Activated naive CD8-positive, alpha-beta T cell treated with anti-CD3 and anti-CD28 coated beads for 36 hours (primary cell): ENCODE data around the gene MTRR. TPM values are rescaled to one million over a fixed set of nuclear protein-coding genes. Genes with fewer than 3 reads are reported as not detected.
A peak's percentile ranks its signal among the peaks of the same experiment; 100 is the strongest.
"Not testable (repeated sequence)": the region's sequence is repeated elsewhere in the genome, so short reads cannot be mapped to it uniquely, and the experiment has no call there.

ENCODE experiments used
- DNase-seq: peaks from one replicate; pipeline ENCODE4 v3.0.0; 2021
- H3K27ac Mint-ChIP-seq: one replicate; pipeline ENCODE4 v1.8.0; 2022; ENCODE audit warnings: mild to moderate bottlenecking, moderate library complexity, mixed read lengths
- H3K27me3 Mint-ChIP-seq: one replicate; pipeline ENCODE4 v1.8.0; 2022; ENCODE audit warnings: mild to moderate bottlenecking, mixed read lengths
- H3K36me3 Mint-ChIP-seq: one replicate; pipeline ENCODE4 v1.8.0; 2021; ENCODE audit warnings: mild to moderate bottlenecking, mixed read lengths
- H3K4me1 Mint-ChIP-seq: one replicate; pipeline ENCODE4 v1.8.0; 2021; ENCODE audit warnings: mixed read lengths
- H3K4me3 Mint-ChIP-seq: one replicate; pipeline ENCODE4 v1.8.0; 2022; ENCODE audit warnings: mild to moderate bottlenecking, moderate library complexity, mixed read lengths
- H3K9me3 Mint-ChIP-seq: one replicate; pipeline ENCODE4 v1.8.0; 2022; ENCODE audit warnings: mixed read lengths
- total RNA-seq, 2 experiments: library from RNA; stranded (reverse); gene quantifications; one replicate each; pipeline ENCODE4 v1.2.3, GENCODE V29; 2021

Gene MTRR
- total RNA-seq, 2 experiments from 2014 or later: 54.1 to 67.2 TPM

GRCh38 chr5:7897014-7897600 lies 28.2 kb downstream of the MTRR start:
- Mint-ChIP-seq H3K27me3 (no peaks in the 10 kb centered on the region), H3K4me3 (no peak overlapping the region), H3K4me1 (peaks cover 10% of the 10 kb centered on the region), H3K36me3 (peaks cover 61% of the 10 kb centered on the region), H3K27ac (no peak overlapping the region), H3K9me3 (no peaks in the 10 kb centered on the region)
- DNase-seq: peak; percentile 10

GRCh38 chr5:7902201-7902600 lies 33.3 kb downstream of the MTRR start:
- H3K4me3 Mint-ChIP-seq: no peak overlapping the region
- H3K4me1 Mint-ChIP-seq: peaks cover 9% of the 10 kb centered on the region
- H3K36me3 Mint-ChIP-seq: peaks cover 70% of the 10 kb centered on the region
- no peak for DNase-seq
- no peaks in the 10 kb centered on the region for H3K27me3 Mint-ChIP-seq
- no peak overlapping the region for H3K27ac Mint-ChIP-seq
- peaks cover 4% of the 10 kb centered on the region for H3K9me3 Mint-ChIP-seq

DNA sequence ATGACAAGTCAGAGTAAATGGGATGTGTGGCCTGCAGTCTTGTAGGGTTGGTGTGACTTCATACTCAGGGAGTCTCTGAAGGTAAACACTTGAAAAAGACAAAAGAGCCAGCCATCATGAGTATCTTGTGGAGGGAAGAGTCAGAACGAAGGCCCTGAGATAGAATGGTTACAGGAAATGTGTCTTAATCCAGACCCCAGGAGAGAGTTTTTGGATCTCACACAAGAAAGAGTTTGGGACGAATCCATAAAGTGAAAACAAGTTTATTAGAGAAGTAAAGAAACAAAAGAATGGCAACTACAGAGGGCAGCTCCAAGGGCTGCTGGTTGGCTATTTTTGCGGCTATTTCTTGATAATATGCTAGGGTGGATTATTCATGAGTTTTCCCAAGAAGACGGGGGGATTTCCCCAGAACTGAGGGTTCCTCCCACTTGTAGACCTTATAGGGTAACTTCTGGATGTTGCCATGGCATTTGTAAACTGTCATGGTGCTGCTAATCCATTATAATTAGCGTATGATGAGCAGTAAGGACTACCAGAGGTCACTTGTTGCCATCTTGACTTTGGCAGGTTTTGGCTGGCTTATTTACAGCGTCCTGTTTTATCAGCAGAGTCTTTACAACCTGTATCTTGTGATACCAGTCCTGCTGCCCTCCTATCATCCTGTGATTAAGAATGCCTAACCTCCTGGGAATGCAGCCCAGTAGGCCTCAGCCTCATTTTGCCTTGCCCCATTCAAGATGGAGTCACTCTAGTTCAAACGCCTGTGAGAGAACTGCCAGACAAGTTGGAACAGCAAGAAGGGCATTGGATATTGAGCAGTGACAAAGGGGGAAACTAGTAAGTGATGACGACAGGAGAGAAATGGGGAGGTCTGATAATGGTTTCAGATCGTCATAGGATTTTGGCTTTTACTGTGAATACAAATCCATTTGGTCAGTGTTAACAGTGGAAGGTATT lies 34.0 kb downstream of the MTRR start:
- peaks cover 9% of the 10 kb centered on the region for H3K4me1 Mint-ChIP-seq
- DNase-seq: no peak
- H3K36me3 Mint-ChIP-seq: peaks cover 73% of the 10 kb centered on the region
- H3K27ac Mint-ChIP-seq: no peak overlapping the region
- H3K27me3 Mint-ChIP-seq: no peaks in the 10 kb centered on the region
- no peak overlapping the region for H3K4me3 Mint-ChIP-seq
- peaks cover 9% of the 10 kb centered on the region for H3K9me3 Mint-ChIP-seq

- Mint-ChIP-seq H3K4me3 (no peak overlapping the region), H3K36me3 (peaks cover 76% of the 10 kb centered on the region), H3K27ac (peak overlapping the region; percentile 13), H3K4me1 (peaks cover 9% of the 10 kb centered on the region), H3K27me3 (no peaks in the 10 kb centered on the region), H3K9me3 (peaks cover 19% of the 10 kb centered on the region)
- no peak for DNase-seq
Observed at GRCh38 chr5:7904170-7904569, 35.2 kb downstream of the MTRR start.

GRCh38 chr5:7907612-7908011 lies 38.7 kb downstream of the MTRR start:
- no peaks in the 10 kb centered on the region for H3K27me3 Mint-ChIP-seq
- H3K27ac Mint-ChIP-seq: no peak overlapping the region
- no peak overlapping the region for H3K4me3 Mint-ChIP-seq
- peaks cover 82% of the 10 kb centered on the region for H3K36me3 Mint-ChIP-seq
- H3K9me3 Mint-ChIP-seq: peaks cover 27% of the 10 kb centered on the region
- no peak for DNase-seq
- H3K4me1 Mint-ChIP-seq: peaks cover 6% of the 10 kb centered on the region

DNA sequence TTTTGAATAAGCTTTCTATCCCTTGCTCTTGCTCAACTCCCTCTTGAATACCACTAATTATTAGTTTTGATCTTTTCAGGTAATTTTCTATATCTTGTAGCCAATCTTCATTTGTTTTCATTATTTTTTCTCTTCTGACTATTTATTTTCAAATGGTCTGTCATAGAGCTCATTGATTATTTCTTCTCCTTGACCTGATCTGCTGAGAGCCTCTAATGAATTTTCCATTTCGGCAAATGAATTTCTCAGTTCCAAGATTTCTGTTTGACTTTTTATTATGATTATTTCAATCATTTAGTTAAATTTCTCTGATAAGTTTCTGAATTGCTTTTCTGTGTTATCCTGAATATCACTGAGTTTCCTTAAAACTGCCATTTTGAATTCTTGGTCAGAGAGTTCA lies 39.4 kb downstream of the MTRR start:
- Mint-ChIP-seq H3K27me3 (no peaks in the 10 kb centered on the region), H3K4me3 (no peak overlapping the region), H3K4me1 (peaks cover 6% of the 10 kb centered on the region), H3K27ac (no peak overlapping the region), H3K36me3 (peaks cover 82% of the 10 kb centered on the region), H3K9me3 (peaks cover 33% of the 10 kb centered on the region)
- no peak for DNase-seq

- H3K4me3 Mint-ChIP-seq: no peak overlapping the region
Observed at GRCh38 chr5:7910738-7911428, 41.9 kb downstream of the MTRR start.

GRCh38 chr5:7911429-7911771 lies 42.5 kb downstream of the MTRR start:
- Mint-ChIP-seq H3K36me3 (peaks cover 57% of the 10 kb centered on the region), H3K9me3 (peaks cover 33% of the 10 kb centered on the region)
- not testable (repeated sequence) for H3K27ac Mint-ChIP-seq, DNase-seq, H3K4me1 Mint-ChIP-seq, H3K4me3 Mint-ChIP-seq, H3K27me3 Mint-ChIP-seq

More at GRCh38 chr5:7910738-7911428, 41.9 kb downstream of the MTRR start:
- H3K27me3 Mint-ChIP-seq: no peaks in the 10 kb centered on the region
- no peak for DNase-seq
- peaks cover 33% of the 10 kb centered on the region for H3K9me3 Mint-ChIP-seq
- no peaks in the 10 kb centered on the region for H3K4me1 Mint-ChIP-seq
- H3K27ac Mint-ChIP-seq: no peak overlapping the region
- peaks cover 59% of the 10 kb centered on the region for H3K36me3 Mint-ChIP-seq

DNA sequence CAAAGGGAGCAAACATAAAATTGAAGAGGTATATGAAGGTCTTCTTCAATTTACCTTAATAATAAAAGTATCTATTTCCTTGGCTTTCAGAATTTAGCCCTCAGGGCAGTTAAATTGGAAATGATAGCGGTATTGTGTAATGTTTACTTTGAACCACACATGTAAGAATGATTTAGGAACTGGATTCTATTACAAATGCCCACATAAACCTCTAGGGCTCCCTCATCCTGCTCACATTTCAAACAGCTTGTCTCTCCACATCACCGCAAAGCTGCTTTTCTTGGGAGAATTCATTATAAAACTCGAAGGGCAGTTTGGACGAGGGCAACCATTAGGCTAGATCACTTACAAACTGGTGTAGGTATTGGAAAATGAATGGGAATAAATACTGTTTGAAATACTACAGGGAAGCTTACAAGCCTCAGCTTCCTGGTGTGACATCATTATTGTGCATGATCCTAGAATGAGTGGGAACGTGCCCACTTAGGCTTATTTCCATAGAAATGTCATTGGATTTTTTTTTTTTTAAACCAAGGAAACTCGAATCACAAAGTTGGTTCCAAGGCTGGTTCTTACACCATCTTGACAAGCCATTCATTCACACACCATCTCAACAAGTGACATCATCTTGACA lies 47.3 kb downstream of the MTRR start:
- peaks cover 4% of the 10 kb centered on the region for H3K27me3 Mint-ChIP-seq

GRCh38 chr5:7917130-7918123 lies 48.5 kb downstream of the MTRR start:
- Mint-ChIP-seq H3K27ac (no peak overlapping the region), H3K4me1 (no peaks in the 10 kb centered on the region), H3K36me3 (peaks cover 7% of the 10 kb centered on the region), H3K27me3 (peaks cover 10% of the 10 kb centered on the region), H3K9me3 (peaks cover 7% of the 10 kb centered on the region), H3K4me3 (no peak overlapping the region)
- no peak for DNase-seq

More for the DNA sequence above, 47.3 kb downstream of the MTRR start:
- no peak for DNase-seq
- Mint-ChIP-seq H3K27ac (no peak overlapping the region), H3K4me3 (no peak overlapping the region), H3K4me1 (no peaks in the 10 kb centered on the region), H3K36me3 (peaks cover 17% of the 10 kb centered on the region), H3K9me3 (peaks cover 11% of the 10 kb centered on the region)

DNA sequence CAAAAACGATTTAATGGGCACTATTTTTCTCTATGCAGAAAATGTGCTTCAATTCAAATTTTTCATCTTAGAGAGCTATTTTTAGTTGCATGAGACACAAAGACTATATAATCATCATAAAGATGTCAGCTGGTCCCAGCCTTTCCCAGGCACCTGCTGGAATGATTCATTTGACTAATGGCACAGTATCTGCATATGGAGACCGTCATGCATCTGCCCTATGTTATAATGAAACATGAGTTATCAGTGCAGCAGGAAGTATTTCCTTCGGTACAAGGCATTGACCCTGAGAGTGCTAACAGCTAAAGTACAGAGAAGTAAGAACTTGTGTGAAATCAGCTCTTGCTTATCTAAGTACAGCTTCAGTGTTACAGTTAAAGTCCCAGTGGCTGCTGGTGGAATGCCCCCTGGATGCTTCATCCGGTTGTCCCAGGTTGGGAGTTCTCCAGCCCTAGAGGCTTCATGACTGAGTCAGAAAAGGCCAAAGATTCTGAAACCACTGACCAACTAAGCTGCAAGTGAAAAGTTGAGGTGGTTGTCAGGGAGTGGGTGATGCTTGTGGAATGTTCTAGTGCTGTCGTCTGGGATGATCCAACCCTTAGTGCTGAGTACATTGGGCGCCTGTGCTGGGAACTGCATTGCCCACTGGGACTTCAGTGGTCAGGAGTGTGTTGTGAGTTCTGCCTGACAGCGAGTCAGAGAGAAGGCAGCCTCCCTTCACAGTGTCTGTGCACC lies 57.2 kb downstream of the MTRR start:
- no peaks in the 10 kb centered on the region for H3K36me3 Mint-ChIP-seq
- DNase-seq: no peak
- H3K27ac Mint-ChIP-seq: no peak overlapping the region
- peaks cover 25% of the 10 kb centered on the region for H3K27me3 Mint-ChIP-seq
- H3K4me3 Mint-ChIP-seq: no peak overlapping the region
- no peaks in the 10 kb centered on the region for H3K9me3 Mint-ChIP-seq
- no peaks in the 10 kb centered on the region for H3K4me1 Mint-ChIP-seq

GRCh38 chr5:7926720-7927119 lies 57.8 kb downstream of the MTRR start:
- Mint-ChIP-seq H3K27me3 (peaks cover 27% of the 10 kb centered on the region), H3K4me3 (no peak overlapping the region), H3K27ac (no peak overlapping the region), H3K36me3 (no peaks in the 10 kb centered on the region), H3K9me3 (no peaks in the 10 kb centered on the region), H3K4me1 (no peaks in the 10 kb centered on the region)
- DNase-seq: no peak

DNA sequence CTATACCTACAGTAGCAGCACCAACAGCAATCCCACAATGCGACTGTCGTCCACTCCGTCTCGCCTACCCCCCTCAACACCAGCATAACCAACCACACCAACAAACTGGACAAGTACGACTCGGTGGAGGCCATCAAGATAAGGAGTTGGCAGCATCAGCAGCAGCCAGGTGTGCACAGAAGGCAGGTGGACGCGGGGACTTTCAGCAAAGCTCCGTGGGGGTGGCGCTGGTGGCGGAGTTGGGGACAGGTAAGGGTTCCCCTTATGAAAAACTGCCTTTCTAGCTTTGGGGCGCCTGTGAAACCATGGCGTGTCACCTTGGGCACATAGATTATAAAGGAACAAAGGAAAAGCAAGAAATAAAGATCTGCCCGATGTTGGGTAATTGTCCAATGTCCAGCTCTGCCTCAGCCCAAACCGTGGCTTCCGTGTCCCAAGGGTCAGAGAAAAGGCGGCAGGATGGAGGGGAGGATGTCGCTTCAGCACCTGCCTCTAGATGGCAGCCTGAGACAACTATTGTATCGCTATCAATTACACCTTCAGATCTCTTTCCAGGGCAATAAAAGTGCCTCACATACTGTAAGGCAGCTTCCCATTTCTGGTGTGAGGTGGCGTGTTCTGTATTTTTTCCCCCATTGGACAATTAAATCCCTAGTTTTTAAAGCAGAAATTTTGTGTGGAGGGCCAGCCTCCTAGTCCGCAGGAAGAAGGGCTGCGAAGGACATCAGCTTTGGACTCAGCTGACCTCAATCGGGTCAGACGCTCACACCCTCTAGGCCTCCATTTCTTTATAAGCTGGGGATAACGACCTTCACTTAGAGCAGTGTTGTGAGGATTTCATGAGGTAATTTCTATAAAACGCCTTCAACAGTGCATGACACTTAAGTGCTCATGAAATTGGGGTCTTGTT lies 58.8 kb downstream of the MTRR start:
- DNase-seq: peak; percentile 21
- no peaks in the 10 kb centered on the region for H3K4me1 Mint-ChIP-seq

More for the DNA sequence above, 58.8 kb downstream of the MTRR start:
- Mint-ChIP-seq H3K4me3 (no peak overlapping the region), H3K27me3 (peaks cover 20% of the 10 kb centered on the region), H3K9me3 (no peaks in the 10 kb centered on the region), H3K36me3 (no peaks in the 10 kb centered on the region), H3K27ac (no peak overlapping the region)
